Endothelial cell (in vitro differentiated cells): ENCODE measurements around the gene TIMP1. TPM values are rescaled to one million over a fixed set of nuclear protein-coding genes. Genes with fewer than 3 reads are reported as not detected.

Source experiments
- DNase-seq: peaks from one replicate; pipeline ENCODE4 v3.0.0; 2021; ENCODE audit warnings: low spot score
- H3K27ac Mint-ChIP-seq: one replicate; pipeline ENCODE4 v1.8.0; 2021; ENCODE audit warnings: mixed read lengths, inconsistent platforms; ENCODE audit not compliant: unreplicated experiment
- H3K27me3 Mint-ChIP-seq: one replicate; pipeline ENCODE4 v1.8.0; 2021; ENCODE audit warnings: mild to moderate bottlenecking, moderate library complexity, mixed read lengths, inconsistent platforms; ENCODE audit not compliant: unreplicated experiment
- H3K36me3 Mint-ChIP-seq: one replicate; pipeline ENCODE4 v1.8.0; 2021; ENCODE audit warnings: mild to moderate bottlenecking, low read depth, mixed read lengths, inconsistent platforms; ENCODE audit not compliant: unreplicated experiment
- H3K4me1 Mint-ChIP-seq: one replicate; pipeline ENCODE4 v1.8.0; 2021; ENCODE audit warnings: mild to moderate bottlenecking, mixed read lengths, inconsistent platforms; ENCODE audit not compliant: unreplicated experiment
- H3K4me3 Mint-ChIP-seq: one replicate; pipeline ENCODE4 v1.8.0; 2021; ENCODE audit warnings: mild to moderate bottlenecking, mixed read lengths, inconsistent platforms; ENCODE audit not compliant: unreplicated experiment
- H3K9me3 Mint-ChIP-seq: one replicate; pipeline ENCODE4 v1.8.0; 2021; ENCODE audit warnings: mixed read lengths, inconsistent platforms; ENCODE audit not compliant: unreplicated experiment
- microRNA-seq: library from miRNA; unstranded; fragments of <30 nt; microRNA quantifications from one replicate; pipeline ENCODE4, GENCODE V29; 2020; ENCODE audit not compliant: unreplicated experiment
- total RNA-seq: library from RNA; stranded (reverse); fragmentation: NEBNext Ultra II Directional; extraction: Animal tissue kit (Norgen Biotek cat#: 25700); gene quantifications from one replicate; pipeline ENCODE4 v1.2.1, GENCODE V29; 2021; ENCODE audit not compliant: unreplicated experiment
- TF ChIP-seq, protein P1 (sequence below): fragments of 200-600 bp; sonication (generic); IDR thresholded peaks from one replicate; pipeline ENCODE4 v1.5.0; 2021; ENCODE audit warnings: antibody characterized with exemption; ENCODE audit not compliant: unreplicated experiment

Gene TIMP1
- total RNA-seq, 1 donor from 2014 or later, result 267 TPM

DNA sequence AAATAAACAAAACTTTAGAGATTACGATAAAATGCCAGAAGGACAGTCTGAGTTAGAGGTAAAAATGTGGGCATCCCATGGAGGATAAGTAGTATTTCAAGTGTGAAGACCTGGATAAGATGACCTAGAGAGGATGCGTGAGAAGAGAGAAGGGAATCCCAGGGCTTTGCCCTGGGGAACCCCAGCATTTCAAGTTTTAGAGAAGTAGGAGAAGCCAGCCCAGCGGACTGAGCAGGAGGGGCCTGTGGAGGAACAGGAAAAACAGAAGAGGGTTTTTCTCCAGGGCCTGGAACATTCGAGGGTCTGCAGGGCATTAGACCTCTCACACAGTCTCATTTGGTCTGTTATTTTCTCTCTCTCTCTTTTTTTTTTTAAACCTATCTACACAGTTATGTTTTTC lies 50.4 kb downstream of the TIMP1 start:
- no peak overlapping the region for H3K27ac Mint-ChIP-seq
- TF ChIP-seq, protein P1, sequence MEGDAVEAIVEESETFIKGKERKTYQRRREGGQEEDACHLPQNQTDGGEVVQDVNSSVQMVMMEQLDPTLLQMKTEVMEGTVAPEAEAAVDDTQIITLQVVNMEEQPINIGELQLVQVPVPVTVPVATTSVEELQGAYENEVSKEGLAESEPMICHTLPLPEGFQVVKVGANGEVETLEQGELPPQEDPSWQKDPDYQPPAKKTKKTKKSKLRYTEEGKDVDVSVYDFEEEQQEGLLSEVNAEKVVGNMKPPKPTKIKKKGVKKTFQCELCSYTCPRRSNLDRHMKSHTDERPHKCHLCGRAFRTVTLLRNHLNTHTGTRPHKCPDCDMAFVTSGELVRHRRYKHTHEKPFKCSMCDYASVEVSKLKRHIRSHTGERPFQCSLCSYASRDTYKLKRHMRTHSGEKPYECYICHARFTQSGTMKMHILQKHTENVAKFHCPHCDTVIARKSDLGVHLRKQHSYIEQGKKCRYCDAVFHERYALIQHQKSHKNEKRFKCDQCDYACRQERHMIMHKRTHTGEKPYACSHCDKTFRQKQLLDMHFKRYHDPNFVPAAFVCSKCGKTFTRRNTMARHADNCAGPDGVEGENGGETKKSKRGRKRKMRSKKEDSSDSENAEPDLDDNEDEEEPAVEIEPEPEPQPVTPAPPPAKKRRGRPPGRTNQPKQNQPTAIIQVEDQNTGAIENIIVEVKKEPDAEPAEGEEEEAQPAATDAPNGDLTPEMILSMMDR, result no peak
- H3K4me1 Mint-ChIP-seq, result peaks cover 10% of the 10 kb centered on the region
- DNase-seq, result no peak
- H3K27me3 Mint-ChIP-seq, result no peaks in the 10 kb centered on the region
- H3K9me3 Mint-ChIP-seq, result no peaks in the 10 kb centered on the region
- H3K4me3 Mint-ChIP-seq, result no peak overlapping the region
- H3K36me3 Mint-ChIP-seq, result no peaks in the 10 kb centered on the region

DNA sequence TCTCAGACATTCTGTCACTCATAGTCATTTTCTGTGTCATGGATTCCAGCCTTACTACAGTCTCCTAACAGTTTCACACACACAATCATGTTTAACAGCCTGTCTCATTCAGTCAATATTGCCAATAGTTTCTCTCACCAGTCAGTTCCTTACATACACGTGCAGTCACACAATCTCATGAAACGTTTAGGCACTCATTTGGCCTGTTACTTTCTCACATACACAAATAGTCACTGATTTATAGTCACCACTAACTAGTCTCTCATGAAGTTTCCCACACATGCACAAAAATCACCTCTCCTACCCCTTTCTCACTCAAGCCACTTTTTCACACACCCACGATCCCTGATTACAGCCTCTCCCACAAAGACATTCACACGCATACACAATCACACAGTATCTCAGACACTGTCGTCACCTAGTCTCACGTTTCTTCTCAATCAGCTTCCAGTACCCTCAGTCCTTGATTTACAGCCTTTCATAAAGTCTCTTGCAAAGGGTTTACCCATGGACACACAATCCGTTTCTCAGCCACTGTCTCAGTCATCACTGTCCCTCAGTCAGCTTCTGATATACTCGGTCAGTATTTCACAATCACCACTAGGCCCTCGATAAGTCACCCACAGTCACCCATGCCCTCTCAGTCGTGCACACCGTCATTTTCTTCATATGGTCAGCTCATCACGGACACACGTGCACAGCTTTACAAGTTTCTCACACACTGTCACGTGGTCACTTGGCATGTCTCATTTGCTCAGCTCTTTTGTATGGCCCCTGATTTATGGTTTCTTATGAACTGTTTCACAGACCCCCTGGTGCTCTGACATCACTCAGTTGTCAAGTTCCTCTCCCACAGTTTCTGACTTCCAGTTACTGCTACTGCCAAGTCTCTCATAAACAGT lies 51.7 kb downstream of the TIMP1 start:
- H3K9me3 Mint-ChIP-seq, result no peaks in the 10 kb centered on the region
- H3K4me1 Mint-ChIP-seq, result peaks cover 7% of the 10 kb centered on the region
- peaks cover 7% of the 10 kb centered on the region for H3K36me3 Mint-ChIP-seq
- TF ChIP-seq, protein P1, result no peak
- no peak overlapping the region for H3K27ac Mint-ChIP-seq
- no peak overlapping the region for H3K4me3 Mint-ChIP-seq
- no peaks in the 10 kb centered on the region for H3K27me3 Mint-ChIP-seq
- no peak for DNase-seq

DNA sequence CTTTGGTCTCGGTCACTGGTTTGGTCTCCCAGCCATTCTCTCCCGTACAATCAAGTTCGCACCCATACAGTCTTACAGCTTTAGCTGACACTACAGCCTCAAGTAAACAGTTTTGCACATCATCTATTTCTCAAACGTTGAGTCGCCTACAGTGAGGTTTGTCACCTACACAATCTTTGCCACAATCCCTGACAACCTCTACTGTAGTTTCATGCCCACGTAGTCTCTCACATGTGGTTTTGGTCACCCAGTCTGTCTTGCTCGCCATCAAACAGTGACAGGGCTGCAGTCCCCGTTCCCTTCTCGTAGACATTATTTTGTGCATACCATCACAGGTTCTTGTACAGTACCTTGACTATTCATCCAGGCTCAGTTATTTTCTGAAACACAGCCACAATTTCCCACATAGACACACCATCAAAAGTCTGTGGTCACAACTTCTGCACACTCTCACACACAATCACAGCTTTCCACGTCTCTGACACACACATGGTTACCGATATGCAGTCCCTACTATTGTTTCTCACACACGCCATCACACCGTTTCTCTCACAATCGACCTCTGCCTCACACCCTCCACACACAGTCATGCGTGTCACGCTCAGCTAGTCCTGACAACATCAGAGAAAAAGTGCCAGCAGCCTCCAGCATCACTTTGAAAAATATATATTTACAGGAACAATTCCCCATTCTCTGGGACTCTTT lies 52.8 kb downstream of the TIMP1 start:
- Mint-ChIP-seq H3K4me1 (peaks cover 2% of the 10 kb centered on the region), H3K36me3 (peaks cover 15% of the 10 kb centered on the region), H3K27me3 (no peaks in the 10 kb centered on the region), H3K4me3 (no peak overlapping the region), H3K27ac (no peak overlapping the region), H3K9me3 (no peaks in the 10 kb centered on the region)
- TF ChIP-seq, protein P1, result no peak
- DNase-seq, result no peak

Small RNA genes within 50 kb of the gene (microRNA-seq; reads per million reads assigned to microRNA genes)
- 0.49 reads per million for gene MIR4769

Other genes with a start within 250 kb of the TIMP1 start
- gene ZNF157, start 211.9 kb upstream of the TIMP1 start, total RNA-seq, result 0.67 TPM
- gene ZNF41, start 99.2 kb upstream of the TIMP1 start, total RNA-seq, result 5.7 TPM
- 49.4 TPM for gene ARAF, start 21.2 kb upstream of the TIMP1 start, total RNA-seq
- gene SYN1, start 37.4 kb downstream of the TIMP1 start, total RNA-seq, result 2.9 TPM
- gene CFP, start 47.5 kb downstream of the TIMP1 start, total RNA-seq, result 27.5 TPM
- gene ELK1, start 68.1 kb downstream of the TIMP1 start, total RNA-seq, result 29.4 TPM
- gene UXT, start 76.7 kb downstream of the TIMP1 start, total RNA-seq, result 76.5 TPM